Stimulated activated CD4-positive, alpha-beta T cell treated with anti-CD3 and anti-CD28 coated beads, Interleukin-1b, Interleukin-23, amount 100 ng/mL, for 4 hours (primary cell): ENCODE results near the gene GPR87.

Experiments
- DNase-seq, 2 donors: peaks; one replicate each; pipeline ENCODE4 v3.0.0-alpha.2; 2020; ENCODE audit warnings: low read depth in 2 of 2

GPR87 gene

GRCh38 chr3:151316267-151316991 lies at the start of gene GPR87:
Gene GPR87, minus strand, starts transcription at chr3:151316820. Its CDS starts 16,720 bp downstream, at chr3:151300100.
- no peak for DNase-seq

- no peak for DNase-seq
Measured at GRCh38 chr3:151362751-151363174, 46.1 kb upstream of the GPR87 start.

GRCh38 chr3:151357463-151357850 lies 40.8 kb upstream of the GPR87 start:
- no peak for DNase-seq

GRCh38 chr3:151356794-151357462 lies 40.3 kb upstream of the GPR87 start:
- no peak for DNase-seq

- DNase-seq = no peak
Measured at GRCh38 chr3:151351648-151352047, 35.0 kb upstream of the GPR87 start.

GRCh38 chr3:151351219-151351618 lies 34.6 kb upstream of the GPR87 start:
- DNase-seq = no peak

- no peak for DNase-seq
Measured at GRCh38 chr3:151350656-151351055, 34.0 kb upstream of the GPR87 start.

GRCh38 chr3:151347432-151347831 lies 30.8 kb upstream of the GPR87 start:
- DNase-seq = no peak

- no peak for DNase-seq
Measured at GRCh38 chr3:151346292-151346691, 29.7 kb upstream of the GPR87 start.

- no peak for DNase-seq
Measured at GRCh38 chr3:151345859-151346258, 29.2 kb upstream of the GPR87 start.

- DNase-seq = no peak
Measured at GRCh38 chr3:151331696-151332095, 15.1 kb upstream of the GPR87 start.

- no peak for DNase-seq
Measured at GRCh38 chr3:151330899-151331298, 14.3 kb upstream of the GPR87 start.

GRCh38 chr3:151330379-151330778 lies 13.8 kb upstream of the GPR87 start:
- DNase-seq = no peak

- no peak for DNase-seq
Measured at GRCh38 chr3:151329363-151329762, 12.7 kb upstream of the GPR87 start, which contains the start of gene P2RY13. Gene P2RY13, minus strand, starts transcription at chr3:151329549. Its CDS starts 21 bp downstream, at chr3:151329528.

GRCh38 chr3:151328298-151328995 lies 11.8 kb upstream of the GPR87 start:
- peak in 1 of 2 donors; percentile 7 for DNase-seq

GRCh38 chr3:151327571-151328198 lies 11.1 kb upstream of the GPR87 start:
- no peak for DNase-seq

- no peak for DNase-seq
Measured at GRCh38 chr3:151322511-151322910, 5.9 kb upstream of the GPR87 start.

- DNase-seq = no peak
Measured at GRCh38 chr3:151321526-151321925, 4.9 kb upstream of the GPR87 start.

GRCh38 chr3:151320131-151320530 lies 3.5 kb upstream of the GPR87 start:
- DNase-seq = no peak

- no peak for DNase-seq
Measured at GRCh38 chr3:151319628-151320027, 3.0 kb upstream of the GPR87 start.

GRCh38 chr3:151318991-151319390 lies 2.4 kb upstream of the GPR87 start:
- no peak for DNase-seq

- no peak for DNase-seq
Measured at GRCh38 chr3:151318313-151318712, 1.7 kb upstream of the GPR87 start.
